ENCODE measurements around the gene ZBTB11.
"Not testable (repeated sequence)": the region's sequence is repeated elsewhere in the genome, so short reads cannot be mapped to it uniquely, and the experiment has no call there.

The ZBTB11 gene

GRCh38 chr3:101643009-101643844, 33.7 kb downstream of the ZBTB11 start:
- H3K4me3 Mint-ChIP-seq, result peak overlapping the region; percentile 51
- peaks cover 23% of the 10 kb centered on the region for H3K4me1 Mint-ChIP-seq (ENCODE audit: low read depth)
- H3K27ac Mint-ChIP-seq, result peak overlapping the region; percentile 85
- no peak for DNase-seq (ENCODE audit: low spot score)
- no peaks in the 10 kb centered on the region for H3K9me3 Mint-ChIP-seq
- peaks cover 12% of the 10 kb centered on the region for H3K36me3 Mint-ChIP-seq (ENCODE audit: low read depth)
- no peaks in the 10 kb centered on the region for H3K27me3 Mint-ChIP-seq (ENCODE audit: low read depth)

- H3K36me3 Mint-ChIP-seq (ENCODE audit: low read depth), result peaks cover 10% of the 10 kb centered on the region
- H3K9me3 Mint-ChIP-seq, result no peaks in the 10 kb centered on the region
- no peak overlapping the region for H3K4me3 Mint-ChIP-seq
- no peak for DNase-seq (ENCODE audit: low spot score)
- H3K27ac Mint-ChIP-seq, result no peak overlapping the region
- H3K4me1 Mint-ChIP-seq (ENCODE audit: low read depth), result peaks cover 23% of the 10 kb centered on the region
- no peaks in the 10 kb centered on the region for H3K27me3 Mint-ChIP-seq (ENCODE audit: low read depth)
Observed at GRCh38 chr3:101642441-101642840, 34.5 kb downstream of the ZBTB11 start.

- H3K4me3 Mint-ChIP-seq; H3K36me3 Mint-ChIP-seq (ENCODE audit: low read depth); DNase-seq (ENCODE audit: low spot score); H3K27ac Mint-ChIP-seq; H3K9me3 Mint-ChIP-seq; H3K27me3 Mint-ChIP-seq (ENCODE audit: low read depth): not testable (repeated sequence)
- H3K4me1 Mint-ChIP-seq (ENCODE audit: low read depth), result peaks cover 23% of the 10 kb centered on the region
Observed at GRCh38 chr3:101641397-101642115, 35.4 kb downstream of the ZBTB11 start.

DNA sequence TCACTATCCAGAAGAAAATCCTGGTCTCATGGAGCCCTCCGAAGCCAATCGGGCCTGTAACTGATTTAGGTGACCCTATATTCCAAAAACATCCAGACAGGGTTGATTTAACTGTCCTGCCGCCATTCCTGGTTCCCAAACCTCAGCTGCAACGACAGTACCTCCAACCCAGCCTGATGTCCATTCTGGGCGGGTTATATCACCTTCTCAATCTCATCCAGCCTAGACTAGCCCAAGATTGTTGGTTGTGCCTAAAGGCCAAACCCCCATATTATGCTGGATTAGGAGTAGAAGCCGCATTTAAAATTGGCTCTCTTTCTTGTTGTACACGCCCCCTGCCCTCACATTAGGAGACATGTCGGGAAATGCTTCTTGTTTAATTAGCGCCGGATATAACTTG, 36.7 kb downstream of the ZBTB11 start:
- no peak overlapping the region for H3K27ac Mint-ChIP-seq
- H3K4me1 Mint-ChIP-seq (ENCODE audit: low read depth), result peaks cover 21% of the 10 kb centered on the region
- peaks cover 3% of the 10 kb centered on the region for H3K36me3 Mint-ChIP-seq (ENCODE audit: low read depth)
- no peaks in the 10 kb centered on the region for H3K27me3 Mint-ChIP-seq (ENCODE audit: low read depth)
- no peaks in the 10 kb centered on the region for H3K9me3 Mint-ChIP-seq
- no peak overlapping the region for H3K4me3 Mint-ChIP-seq
- DNase-seq (ENCODE audit: low spot score), result no peak

DNA sequence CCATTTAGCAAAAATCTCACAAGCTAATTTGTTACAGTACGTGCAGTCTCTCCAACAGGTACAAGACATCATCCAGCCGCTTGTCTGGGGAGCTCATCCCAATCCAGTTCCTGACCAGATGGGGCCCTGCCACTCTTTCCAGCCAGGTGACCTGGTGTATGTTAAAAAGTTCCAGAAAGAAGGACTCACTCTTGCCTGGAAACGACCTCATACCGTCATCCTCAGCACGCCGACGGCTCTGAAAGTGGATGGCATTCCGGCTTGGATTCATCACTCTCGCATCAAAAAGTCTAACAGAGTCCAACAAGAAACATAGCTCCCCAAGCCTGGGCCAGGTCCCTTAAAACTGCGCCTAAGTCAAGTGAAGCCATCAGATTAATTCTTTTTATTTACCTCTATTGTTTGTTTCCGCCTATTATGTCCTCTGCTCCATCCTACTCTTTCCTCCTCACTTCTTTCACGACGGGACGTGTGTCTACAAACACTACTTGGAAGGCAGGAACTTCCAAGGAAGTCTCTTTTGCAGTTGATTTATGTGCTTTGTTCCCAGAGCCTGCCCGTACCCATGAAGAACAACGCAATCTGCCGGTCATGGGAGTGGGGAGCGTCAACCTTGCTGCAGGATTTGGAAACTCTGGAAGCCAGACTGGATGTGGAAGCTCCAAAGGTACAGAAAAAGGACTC, 37.5 kb downstream of the ZBTB11 start:
- Mint-ChIP-seq H3K36me3 (ENCODE audit: low read depth) (peaks cover 3% of the 10 kb centered on the region), H3K27me3 (ENCODE audit: low read depth) (no peaks in the 10 kb centered on the region), H3K9me3 (no peaks in the 10 kb centered on the region)

GRCh38 chr3:101638261-101638745, 38.6 kb downstream of the ZBTB11 start:
- no peak overlapping the region for H3K27ac Mint-ChIP-seq
- no peak overlapping the region for H3K4me3 Mint-ChIP-seq
- H3K4me1 Mint-ChIP-seq (ENCODE audit: low read depth), result peaks cover 6% of the 10 kb centered on the region
- no peak for DNase-seq (ENCODE audit: low spot score)
- no peaks in the 10 kb centered on the region for H3K27me3 Mint-ChIP-seq (ENCODE audit: low read depth)
- H3K36me3 Mint-ChIP-seq (ENCODE audit: low read depth), result no peaks in the 10 kb centered on the region
- no peaks in the 10 kb centered on the region for H3K9me3 Mint-ChIP-seq

More for the DNA sequence above, 37.5 kb downstream of the ZBTB11 start:
- no peak for DNase-seq (ENCODE audit: low spot score)
- Mint-ChIP-seq H3K4me3 (no peak overlapping the region), H3K27ac (no peak overlapping the region), H3K4me1 (ENCODE audit: low read depth) (peaks cover 17% of the 10 kb centered on the region)

DNA sequence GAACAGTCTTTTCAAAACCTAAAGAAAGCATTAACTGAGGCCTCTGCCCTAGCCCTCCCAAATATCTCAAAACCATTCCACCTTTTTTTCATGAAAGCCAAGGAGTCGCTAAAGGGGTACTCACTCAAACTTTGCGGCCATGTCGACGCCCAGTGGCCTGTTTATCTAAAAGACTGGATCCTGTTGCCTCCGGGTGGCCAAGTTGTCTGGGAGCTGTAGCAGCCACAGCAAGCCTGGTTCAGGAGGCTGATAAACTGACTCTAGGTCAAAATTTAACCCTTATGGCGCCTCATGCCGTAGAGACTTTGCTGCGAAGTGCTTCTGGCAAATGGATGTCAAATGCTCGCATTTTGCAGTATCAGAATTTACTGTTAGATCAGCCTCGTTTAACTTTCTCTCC, 39.5 kb downstream of the ZBTB11 start:
- Mint-ChIP-seq H3K27me3 (ENCODE audit: low read depth) (no peaks in the 10 kb centered on the region), H3K36me3 (ENCODE audit: low read depth) (no peaks in the 10 kb centered on the region), H3K9me3 (no peaks in the 10 kb centered on the region), H3K4me3 (no peak overlapping the region), H3K4me1 (ENCODE audit: low read depth) (peaks cover 3% of the 10 kb centered on the region), H3K27ac (no peak overlapping the region)
- DNase-seq (ENCODE audit: low spot score), result no peak

- H3K4me1 Mint-ChIP-seq (ENCODE audit: low read depth), result peaks cover 3% of the 10 kb centered on the region
- H3K27ac Mint-ChIP-seq, result no peak overlapping the region
- no peak overlapping the region for H3K4me3 Mint-ChIP-seq
- H3K27me3 Mint-ChIP-seq (ENCODE audit: low read depth), result no peaks in the 10 kb centered on the region
- peak; percentile 55 for DNase-seq (ENCODE audit: low spot score)
- H3K9me3 Mint-ChIP-seq, result no peaks in the 10 kb centered on the region
- H3K36me3 Mint-ChIP-seq (ENCODE audit: low read depth), result no peaks in the 10 kb centered on the region
Observed at GRCh38 chr3:101635954-101636798, 40.8 kb downstream of the ZBTB11 start.

- Mint-ChIP-seq H3K9me3 (no peaks in the 10 kb centered on the region), H3K36me3 (ENCODE audit: low read depth) (no peaks in the 10 kb centered on the region), H3K27ac (no peak overlapping the region), H3K4me3 (no peak overlapping the region), H3K27me3 (ENCODE audit: low read depth) (no peaks in the 10 kb centered on the region), H3K4me1 (ENCODE audit: low read depth) (peaks cover 3% of the 10 kb centered on the region)
- no peak for DNase-seq (ENCODE audit: low spot score)
Observed at GRCh38 chr3:101635345-101635744, 41.6 kb downstream of the ZBTB11 start.

DNA sequence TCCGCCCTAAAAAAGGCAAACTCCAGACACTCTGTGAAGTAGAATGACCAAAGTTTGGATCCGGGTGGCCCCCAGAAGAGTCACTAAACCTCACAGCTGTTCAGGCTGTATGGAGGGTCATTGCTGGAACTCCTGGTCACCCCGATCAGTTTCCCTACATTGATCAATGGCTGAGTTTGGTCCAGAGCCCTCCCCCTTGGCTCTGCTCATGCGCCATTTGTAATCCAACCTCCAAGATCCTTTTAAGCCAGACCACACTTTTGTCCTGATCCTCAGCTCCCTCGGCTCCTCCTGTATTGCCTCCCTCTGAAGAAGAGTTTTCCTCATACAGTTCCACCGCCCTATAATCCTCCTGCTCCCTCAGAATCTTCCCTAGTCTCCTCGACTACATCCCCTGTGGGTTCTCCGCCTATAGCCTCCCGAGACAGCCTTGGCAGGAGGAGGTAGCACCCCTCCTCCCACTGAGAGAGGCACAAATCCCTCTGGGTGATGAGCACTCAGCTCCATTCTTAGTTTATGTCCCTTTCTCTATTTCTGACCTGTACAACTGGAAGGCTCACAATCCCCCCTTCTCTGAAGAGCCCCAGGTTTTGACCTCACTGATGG, 42.2 kb downstream of the ZBTB11 start:
- Mint-ChIP-seq H3K36me3 (ENCODE audit: low read depth) (no peaks in the 10 kb centered on the region), H3K4me3 (no peak overlapping the region), H3K27ac (no peak overlapping the region), H3K27me3 (ENCODE audit: low read depth) (no peaks in the 10 kb centered on the region), H3K4me1 (ENCODE audit: low read depth) (peaks cover 3% of the 10 kb centered on the region), H3K9me3 (no peaks in the 10 kb centered on the region)
- DNase-seq (ENCODE audit: low spot score), result no peak

DNA sequence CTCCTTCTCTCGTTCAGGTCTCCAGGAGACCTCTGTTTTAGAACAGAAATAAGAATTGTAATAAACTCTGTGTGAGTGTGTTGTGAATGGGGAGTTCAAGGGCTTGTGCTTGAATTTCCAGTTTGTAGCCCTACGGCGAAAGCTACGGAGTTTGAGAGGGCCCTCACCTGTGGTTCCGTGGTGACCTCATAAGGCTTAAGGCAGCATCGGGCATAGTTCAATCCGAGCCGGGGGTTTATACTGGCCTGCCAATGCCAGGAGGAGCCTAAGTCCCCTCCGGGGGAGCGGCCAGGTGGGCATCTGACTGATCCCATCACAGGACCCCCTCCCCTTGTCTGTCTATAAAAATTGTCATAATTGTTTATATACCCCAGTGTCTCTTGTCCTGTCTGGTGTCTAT, 43.7 kb downstream of the ZBTB11 start:
- Mint-ChIP-seq H3K27me3 (ENCODE audit: low read depth) (no peaks in the 10 kb centered on the region), H3K36me3 (ENCODE audit: low read depth) (no peaks in the 10 kb centered on the region), H3K9me3 (no peaks in the 10 kb centered on the region), H3K4me3 (no peak overlapping the region), H3K4me1 (ENCODE audit: low read depth) (peaks cover 3% of the 10 kb centered on the region), H3K27ac (no peak overlapping the region)
- no peak for DNase-seq (ENCODE audit: low spot score)

DNA sequence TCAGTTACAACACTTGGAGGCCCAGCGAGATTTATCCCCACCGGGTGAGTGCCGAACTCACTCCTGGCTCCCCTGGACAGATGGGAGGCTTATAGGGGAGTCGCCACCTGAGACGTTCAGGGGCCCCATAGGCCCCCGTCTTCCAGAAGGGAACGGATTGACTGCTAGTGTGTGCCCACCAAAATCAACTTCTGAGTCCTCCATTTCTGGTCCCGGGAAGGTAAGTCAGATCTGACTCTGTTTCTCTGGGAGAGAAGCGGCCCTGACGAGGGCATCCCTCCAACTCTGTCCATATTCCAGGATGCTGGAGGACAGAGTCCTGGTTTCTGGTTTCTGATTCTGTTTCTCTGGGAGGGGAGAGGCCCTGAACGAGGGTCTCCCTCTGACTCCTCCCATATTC, 44.3 kb downstream of the ZBTB11 start:
- Mint-ChIP-seq H3K27ac (no peak overlapping the region), H3K4me3 (no peak overlapping the region), H3K9me3 (no peaks in the 10 kb centered on the region), H3K4me1 (ENCODE audit: low read depth) (peaks cover 3% of the 10 kb centered on the region), H3K36me3 (ENCODE audit: low read depth) (no peaks in the 10 kb centered on the region), H3K27me3 (ENCODE audit: low read depth) (no peaks in the 10 kb centered on the region)
- DNase-seq (ENCODE audit: low spot score), result no peak

DNA sequence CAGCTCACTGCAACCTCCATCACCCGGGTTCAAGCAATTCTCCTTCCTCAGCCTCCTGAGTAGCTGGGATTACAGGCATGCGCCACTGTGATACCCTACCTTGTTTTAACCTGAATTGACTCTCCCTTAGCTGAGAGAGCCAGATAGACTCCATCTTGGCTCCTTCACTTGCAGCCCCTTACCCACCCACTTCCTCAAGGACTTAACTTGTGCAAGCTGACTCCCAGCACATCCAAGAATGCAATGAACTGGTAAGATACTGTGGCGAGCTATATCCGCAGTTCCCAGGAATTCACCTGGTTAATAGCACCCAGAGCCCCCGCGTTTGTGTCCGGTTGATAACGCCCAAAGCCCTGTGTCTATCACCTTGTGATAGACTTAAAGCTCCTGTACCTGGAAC, 45.0 kb downstream of the ZBTB11 start:
- not testable (repeated sequence) for H3K27ac Mint-ChIP-seq; DNase-seq (ENCODE audit: low spot score); H3K27me3 Mint-ChIP-seq (ENCODE audit: low read depth); H3K9me3 Mint-ChIP-seq; H3K4me1 Mint-ChIP-seq (ENCODE audit: low read depth); H3K4me3 Mint-ChIP-seq; H3K36me3 Mint-ChIP-seq (ENCODE audit: low read depth)
